Liver (tissue), 9 donors: Measurements from ENCODE around the gene SUN3. TPM values are rescaled to one million over a fixed set of nuclear protein-coding genes. Genes with fewer than 3 reads are reported as not detected.

ENCODE experiments used
- DNase-seq: peaks from one replicate; pipeline ENCODE4 v3.0.0-alpha.2; 2017; ENCODE audit warnings: low spot score
- H3K27ac ChIP-seq, 2 donors: one replicate each; pipeline ENCODE4 v1.7.0; 2013; ENCODE audit warnings: inconsistent platforms in 2 of 2, low read length in 2 of 2, control low read depth in 1 of 2, low read depth in 1 of 2, mild to moderate bottlenecking in 1 of 2
- H3K27me3 ChIP-seq, 4 donors: one replicate each; pipeline versions ENCODE4 v1.6.1 to v1.7.0; 2013; ENCODE audit warnings: low read length in 3 of 4, inconsistent platforms in 1 of 4, mild to moderate bottlenecking in 1 of 4, moderate library complexity in 1 of 4; ENCODE audit not compliant: control insufficient read depth in 4 of 4, insufficient read depth in 4 of 4
- H3K36me3 ChIP-seq, 4 donors: one replicate each; pipeline versions ENCODE4 v1.6.1 to v1.7.0; 2013; ENCODE audit warnings: low read length in 3 of 4, mild to moderate bottlenecking in 3 of 4, low read depth in 1 of 4, moderate library complexity in 1 of 4; ENCODE audit not compliant: control insufficient read depth in 4 of 4, insufficient read depth in 3 of 4
- H3K4me1 ChIP-seq, 4 donors: one replicate each; pipeline versions ENCODE4 v1.6.1 to v1.7.0; 2013; ENCODE audit warnings: low read length in 3 of 4, mild to moderate bottlenecking in 3 of 4, moderate library complexity in 1 of 4; ENCODE audit not compliant: control insufficient read depth in 4 of 4, insufficient read depth in 4 of 4
- H3K4me3 ChIP-seq, 3 donors: one replicate each; pipeline versions ENCODE4 v1.6.1 to v1.7.0; 2013; ENCODE audit warnings: low read length in 3 of 3, control low read depth in 1 of 3, low read depth in 1 of 3, mild to moderate bottlenecking in 1 of 3
- H3K9ac ChIP-seq, 2 donors: one replicate each; pipeline ENCODE4 v1.7.0; 2013; ENCODE audit warnings: low read length in 2 of 2, mild to moderate bottlenecking in 2 of 2, moderate library complexity in 2 of 2, control low read depth in 1 of 2, low read depth in 1 of 2
- H3K9me3 ChIP-seq, 4 donors: one replicate each; pipeline versions ENCODE4 v1.6.1 to v1.7.0; 2013; ENCODE audit warnings: low read length in 3 of 4; ENCODE audit not compliant: control insufficient read depth in 4 of 4
- FOXA1 ChIP-seq: IDR thresholded peaks from 2 replicates; pipeline ENCODE4 v1.6.1; 2016; ENCODE audit warnings: antibody characterized with exemption
- FOXA2 ChIP-seq: IDR thresholded peaks from 2 replicates; pipeline ENCODE4 v1.6.1; 2016; ENCODE audit warnings: antibody characterized with exemption
- GABPA ChIP-seq, 2 donors: IDR thresholded peaks in 1 of 2; conservative IDR thresholded peaks in 1 of 2; 2 replicates each; pipeline ENCODE4 v1.6.1; 2016; ENCODE audit warnings: antibody characterized with exemption in 2 of 2, mild to moderate bottlenecking in 1 of 2, moderate library complexity in 1 of 2
- HNF4A ChIP-seq, 2 donors: conservative IDR thresholded peaks; 2 replicates each; pipeline ENCODE4 v1.6.1; 2016; ENCODE audit warnings: antibody characterized with exemption in 2 of 2, mild to moderate bottlenecking in 2 of 2
- HNF4G ChIP-seq: IDR thresholded peaks from 2 replicates; pipeline ENCODE4 v1.6.1; 2016; ENCODE audit warnings: antibody characterized with exemption
- JUND ChIP-seq, 2 donors: IDR thresholded peaks; 2 replicates each; pipeline ENCODE4 v1.6.1; 2016; ENCODE audit warnings: antibody characterized with exemption in 2 of 2
- REST ChIP-seq: IDR thresholded peaks from 2 replicates; pipeline ENCODE4 v1.6.1; 2016; ENCODE audit warnings: antibody characterized with exemption, mild to moderate bottlenecking
- RXRA ChIP-seq, 2 donors: IDR thresholded peaks; 2 replicates each; pipeline ENCODE4 v1.6.1; 2017 to 2018; ENCODE audit warnings: antibody characterized with exemption in 2 of 2, mild to moderate bottlenecking in 1 of 2
- TAF1 ChIP-seq: conservative IDR thresholded peaks from 2 replicates; pipeline ENCODE4 v1.6.1; 2016; ENCODE audit warnings: antibody characterized with exemption, mild to moderate bottlenecking
- YY1 ChIP-seq: IDR thresholded peaks from 2 replicates; pipeline ENCODE4 v1.6.1; 2016; ENCODE audit warnings: antibody characterized with exemption, mild to moderate bottlenecking
- WGBS: extraction: QIAGEN DNeasy Blood & Tissue Kit; methylation state at CpG from one replicate; pipeline ENCODE4 v1.1.7; 2013; 5-methylcytosine and 5-hydroxymethylcytosine counted together
- polyA plus RNA-seq, 2 donors: library from polyadenylated mRNA; stranded (reverse) in 1 of 2; unstranded in 1 of 2; fragments of 200-250 nt in 1 of 2; fragments of >200 nt in 1 of 2; fragmentation: Nextera tagmentation in 1 of 2; extraction: Ambion mirVana in 1 of 2; gene quantifications; one replicate each; pipeline versions ENCODE4 v1.2.1 to v1.2.3, GENCODE V29; 2013 to 2015
- total RNA-seq, 2 donors: library from RNA; depleted of rRNA; stranded (reverse); fragments of >200 nt; gene quantifications; one replicate each; pipeline ENCODE4 v1.2.3, GENCODE V29; 2014
- TF ChIP-seq, protein P1 (sequence below): IDR thresholded peaks from 2 replicates; pipeline ENCODE4 v1.6.1; 2016; ENCODE audit warnings: antibody characterized with exemption
- TF ChIP-seq, protein P2 (sequence below): fragments of 150-350 bp; IDR thresholded peaks from 2 replicates; pipeline ENCODE4 v1.5.1; 2017; ENCODE audit warnings: improper control_type of control experiment, low read depth, low read length; ENCODE audit not compliant: missing input control
- TF ChIP-seq, protein P3 (sequence below): IDR thresholded peaks from 2 replicates; pipeline ENCODE4 v1.6.1; 2016; ENCODE audit warnings: antibody characterized with exemption
- donor health status: healthy.
- donor health status: healthy.
- donor health status: healthy.
- donor health status: healthy.
- donor health status: healthy.

Gene SUN3
- total and polyA plus RNA-seq, 4 donors, result not detected

DNA sequence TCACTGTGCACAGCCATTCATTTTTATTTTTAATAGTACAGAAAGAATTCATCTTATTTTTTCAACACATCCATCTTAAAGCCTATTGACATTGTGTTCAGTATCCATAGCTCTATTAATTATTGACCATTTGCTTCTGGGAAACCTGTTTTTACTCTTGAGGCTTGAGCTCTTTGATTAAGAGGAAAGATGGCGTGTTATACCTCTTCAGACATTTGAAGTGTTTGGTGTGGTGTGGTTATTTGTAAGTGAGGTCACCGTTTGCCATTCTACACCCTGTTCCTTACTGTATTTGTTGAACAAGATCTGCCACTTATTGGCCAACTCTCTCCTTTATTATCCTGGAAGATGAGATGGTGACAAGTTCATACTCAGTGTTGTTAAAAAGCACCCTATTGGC lies 24.8 kb upstream of the SUN3 start:
- peaks cover 0 to 2% (median 0%) of the 10 kb centered on the region in 4 donors for H3K9me3 ChIP-seq
- H3K4me1 ChIP-seq, result no peaks in the 10 kb centered on the region
- H3K27ac ChIP-seq, result no peak overlapping the region
- no peak overlapping the region for H3K4me3 ChIP-seq
- no peak for DNase-seq
- H3K27me3 ChIP-seq, result no peaks in the 10 kb centered on the region
- 94% methylated on average over 2 of the region's 2 CpGs for WGBS
- H3K9ac ChIP-seq, result no peak overlapping the region
- H3K36me3 ChIP-seq, result no peaks in the 10 kb centered on the region
- TF ChIP-seq TAF1 (no peak), HNF4A (conservative IDR thresholded peaks at IDR 0.05) (no peak), REST (no peak), RXRA (IDR thresholded peaks at IDR 0.05) (no peak), GABPA (IDR thresholded peaks at IDR 0.05 in 1 of 2, conservative IDR thresholded peaks at IDR 0.05 in 1 of 2) (no peak), YY1 (no peak), FOXA1 (no peak), FOXA2 (no peak), JUND (IDR thresholded peaks at IDR 0.05) (no peak), HNF4G (no peak)
- TF ChIP-seq, protein P1, sequence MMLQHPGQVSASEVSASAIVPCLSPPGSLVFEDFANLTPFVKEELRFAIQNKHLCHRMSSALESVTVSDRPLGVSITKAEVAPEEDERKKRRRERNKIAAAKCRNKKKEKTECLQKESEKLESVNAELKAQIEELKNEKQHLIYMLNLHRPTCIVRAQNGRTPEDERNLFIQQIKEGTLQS, result no peak
- TF ChIP-seq, protein P2, sequence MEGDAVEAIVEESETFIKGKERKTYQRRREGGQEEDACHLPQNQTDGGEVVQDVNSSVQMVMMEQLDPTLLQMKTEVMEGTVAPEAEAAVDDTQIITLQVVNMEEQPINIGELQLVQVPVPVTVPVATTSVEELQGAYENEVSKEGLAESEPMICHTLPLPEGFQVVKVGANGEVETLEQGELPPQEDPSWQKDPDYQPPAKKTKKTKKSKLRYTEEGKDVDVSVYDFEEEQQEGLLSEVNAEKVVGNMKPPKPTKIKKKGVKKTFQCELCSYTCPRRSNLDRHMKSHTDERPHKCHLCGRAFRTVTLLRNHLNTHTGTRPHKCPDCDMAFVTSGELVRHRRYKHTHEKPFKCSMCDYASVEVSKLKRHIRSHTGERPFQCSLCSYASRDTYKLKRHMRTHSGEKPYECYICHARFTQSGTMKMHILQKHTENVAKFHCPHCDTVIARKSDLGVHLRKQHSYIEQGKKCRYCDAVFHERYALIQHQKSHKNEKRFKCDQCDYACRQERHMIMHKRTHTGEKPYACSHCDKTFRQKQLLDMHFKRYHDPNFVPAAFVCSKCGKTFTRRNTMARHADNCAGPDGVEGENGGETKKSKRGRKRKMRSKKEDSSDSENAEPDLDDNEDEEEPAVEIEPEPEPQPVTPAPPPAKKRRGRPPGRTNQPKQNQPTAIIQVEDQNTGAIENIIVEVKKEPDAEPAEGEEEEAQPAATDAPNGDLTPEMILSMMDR, result no peak
- TF ChIP-seq, protein P3, sequence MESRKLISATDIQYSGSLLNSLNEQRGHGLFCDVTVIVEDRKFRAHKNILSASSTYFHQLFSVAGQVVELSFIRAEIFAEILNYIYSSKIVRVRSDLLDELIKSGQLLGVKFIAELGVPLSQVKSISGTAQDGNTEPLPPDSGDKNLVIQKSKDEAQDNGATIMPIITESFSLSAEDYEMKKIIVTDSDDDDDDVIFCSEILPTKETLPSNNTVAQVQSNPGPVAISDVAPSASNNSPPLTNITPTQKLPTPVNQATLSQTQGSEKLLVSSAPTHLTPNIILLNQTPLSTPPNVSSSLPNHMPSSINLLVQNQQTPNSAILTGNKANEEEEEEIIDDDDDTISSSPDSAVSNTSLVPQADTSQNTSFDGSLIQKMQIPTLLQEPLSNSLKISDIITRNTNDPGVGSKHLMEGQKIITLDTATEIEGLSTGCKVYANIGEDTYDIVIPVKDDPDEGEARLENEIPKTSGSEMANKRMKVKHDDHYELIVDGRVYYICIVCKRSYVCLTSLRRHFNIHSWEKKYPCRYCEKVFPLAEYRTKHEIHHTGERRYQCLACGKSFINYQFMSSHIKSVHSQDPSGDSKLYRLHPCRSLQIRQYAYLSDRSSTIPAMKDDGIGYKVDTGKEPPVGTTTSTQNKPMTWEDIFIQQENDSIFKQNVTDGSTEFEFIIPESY, result no peak

- Histone ChIP-seq H3K9me3 (peaks cover 0 to 2% (median 0%) of the 10 kb centered on the region in 4 donors), H3K9ac (no peak overlapping the region), H3K36me3 (no peaks in the 10 kb centered on the region), H3K4me3 (no peak overlapping the region), H3K4me1 (no peaks in the 10 kb centered on the region), H3K27me3 (no peaks in the 10 kb centered on the region), H3K27ac (no peak overlapping the region)
- no peak for TF ChIP-seq TAF1
- no peak for TF ChIP-seq REST
- TF ChIP-seq, protein P3, result no peak
- 78% methylated on average over 8 of the region's 8 CpGs for WGBS
- DNase-seq, result no peak
Measured at GRCh38 chr7:48052748-48053147, 23.8 kb upstream of the SUN3 start.
